Hippocampal formation (tissue), 2 donors: ENCODE results near the gene MCF2L.
"Not testable (repeated sequence)": the region's sequence is repeated elsewhere in the genome, so short reads cannot be mapped to it uniquely, and the experiment has no call there.

ENCODE experiments used
- DNase-seq, 2 donors: peaks; one replicate each; lab custom pipeline; 2025; lab: John Stamatoyannopoulos, UW

MCF2L gene

DNA sequence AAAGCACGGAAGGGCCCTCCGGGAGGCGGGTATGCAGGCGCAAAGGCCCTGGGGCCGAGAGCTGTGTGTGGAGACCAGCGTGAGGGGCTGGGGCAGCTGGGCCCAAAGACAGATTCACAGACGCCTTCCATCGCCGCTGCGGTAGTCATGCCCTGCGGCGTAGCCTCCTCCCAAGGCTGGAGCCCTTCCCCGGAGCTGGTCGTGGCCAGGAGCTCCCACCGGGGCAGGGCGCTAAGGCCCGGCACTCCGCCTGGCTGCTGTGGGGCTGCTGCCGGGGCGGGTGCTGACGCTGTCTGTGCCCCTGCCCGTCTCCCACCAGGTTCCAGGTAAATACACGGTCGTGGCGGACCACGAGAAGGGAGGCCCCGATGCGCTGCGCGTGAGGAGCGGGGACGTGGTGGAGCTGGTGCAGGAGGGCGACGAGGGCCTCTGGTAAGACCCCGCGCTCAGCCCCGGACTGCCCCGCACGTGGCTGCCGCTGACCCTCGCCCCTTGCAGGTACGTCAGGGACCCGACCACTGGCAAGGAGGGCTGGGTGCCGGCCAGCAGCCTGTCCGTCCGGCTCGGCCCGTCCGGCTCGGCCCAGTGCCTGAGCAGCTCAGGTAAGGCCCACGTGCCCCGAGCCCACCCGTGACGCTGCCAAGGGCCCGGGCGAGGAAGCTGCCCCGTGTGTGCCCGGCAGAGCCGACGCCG, 127.2 kb downstream of the MCF2L start:
- DNase-seq: no peak

DNA sequence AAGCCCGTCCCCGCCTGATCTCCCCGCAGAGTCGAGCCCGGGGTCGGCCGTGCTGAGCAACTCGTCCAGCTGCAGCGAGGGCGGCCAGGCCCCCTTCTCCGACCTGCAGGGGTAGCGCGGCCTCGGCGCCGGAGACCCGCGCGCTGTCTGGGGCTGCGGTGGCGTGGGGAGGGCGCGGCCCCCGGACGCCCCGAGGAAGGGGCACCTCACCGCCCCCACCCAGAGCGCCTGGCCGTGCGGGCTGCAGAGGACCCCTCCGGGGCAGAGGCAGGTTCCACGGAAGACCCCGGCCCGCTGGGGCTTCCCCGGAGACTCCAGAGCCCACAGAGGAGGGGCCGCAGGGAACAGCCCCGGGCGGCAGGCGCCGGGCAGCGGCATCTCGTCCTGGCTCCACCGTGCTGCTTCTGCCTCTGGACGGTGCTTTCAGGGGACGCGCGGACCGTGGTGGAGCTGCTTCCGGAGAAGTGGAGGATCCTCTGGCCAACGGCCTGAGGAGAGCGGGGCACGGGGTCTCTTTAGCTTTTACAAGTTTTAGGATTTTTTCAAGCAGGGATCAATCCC, 127.8 kb downstream of the MCF2L start:
- no peak for DNase-seq

DNA sequence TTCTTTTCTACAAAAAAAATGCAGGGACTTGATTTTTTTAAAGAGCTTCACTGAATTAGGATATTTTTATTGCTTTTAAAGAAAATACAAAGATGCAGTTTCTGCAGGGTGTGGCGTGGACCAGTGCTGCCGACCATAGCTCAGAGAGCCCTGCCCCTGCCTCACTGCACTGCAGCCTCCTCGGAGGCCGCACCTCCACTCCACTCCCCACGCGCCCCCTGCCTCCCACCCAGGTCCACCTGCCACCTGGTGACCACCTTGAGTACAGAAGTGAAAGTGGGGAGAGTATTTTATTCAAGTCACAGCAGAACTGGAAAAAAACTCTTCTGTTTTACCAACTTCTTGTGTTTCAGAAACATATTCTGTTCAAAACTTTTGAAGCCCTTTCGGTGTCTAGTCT, 128.6 kb downstream of the MCF2L start:
- DNase-seq: no peak

DNA sequence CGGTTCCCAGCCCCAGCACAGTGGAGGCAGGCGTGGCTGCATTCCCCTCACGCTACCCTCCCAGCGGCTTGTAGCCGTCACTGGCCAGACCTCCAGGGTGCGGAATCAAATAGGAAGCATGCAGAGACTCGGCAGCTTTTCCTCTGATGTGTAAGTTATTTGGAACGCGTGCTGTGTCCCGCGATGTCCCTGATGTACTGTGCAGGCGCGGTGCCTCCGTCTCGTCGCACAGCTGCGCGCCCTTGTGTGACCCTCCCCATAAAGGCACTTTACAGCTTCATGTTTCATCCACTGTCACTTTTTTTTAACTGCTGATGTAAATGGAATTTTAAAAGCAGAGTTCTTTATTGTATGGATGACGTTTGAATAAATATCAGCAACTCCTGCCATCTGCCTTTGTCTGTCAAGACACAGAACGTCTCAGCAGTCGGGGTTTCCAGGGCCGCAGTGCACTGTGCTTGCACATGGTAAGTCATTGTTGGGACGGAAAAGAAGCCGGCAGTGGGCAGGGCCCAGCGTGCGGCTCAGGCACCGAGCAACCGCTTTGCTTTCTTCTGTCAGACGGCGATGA, 129.2 kb downstream of the MCF2L start:
- DNase-seq: no peak

DNA sequence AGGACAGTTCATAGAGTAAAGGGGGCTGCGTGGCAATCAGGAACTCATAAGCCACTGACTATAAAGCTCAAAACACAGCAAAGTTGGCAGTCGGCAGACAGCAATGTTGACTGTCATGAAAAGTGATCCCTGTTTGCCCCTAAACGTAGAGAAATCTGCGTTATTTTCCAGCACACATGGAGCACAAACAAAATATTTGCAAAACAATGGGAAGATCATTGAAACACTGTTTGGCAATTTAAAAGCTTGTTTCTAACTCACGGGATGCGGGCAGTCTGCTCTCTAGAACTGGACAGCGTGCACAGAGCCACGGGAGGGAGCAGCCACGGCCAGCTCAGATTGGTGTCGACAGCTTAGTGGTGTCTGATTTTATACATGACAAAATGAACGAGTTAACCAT, 130.1 kb downstream of the MCF2L start:
- no peak for DNase-seq

DNA sequence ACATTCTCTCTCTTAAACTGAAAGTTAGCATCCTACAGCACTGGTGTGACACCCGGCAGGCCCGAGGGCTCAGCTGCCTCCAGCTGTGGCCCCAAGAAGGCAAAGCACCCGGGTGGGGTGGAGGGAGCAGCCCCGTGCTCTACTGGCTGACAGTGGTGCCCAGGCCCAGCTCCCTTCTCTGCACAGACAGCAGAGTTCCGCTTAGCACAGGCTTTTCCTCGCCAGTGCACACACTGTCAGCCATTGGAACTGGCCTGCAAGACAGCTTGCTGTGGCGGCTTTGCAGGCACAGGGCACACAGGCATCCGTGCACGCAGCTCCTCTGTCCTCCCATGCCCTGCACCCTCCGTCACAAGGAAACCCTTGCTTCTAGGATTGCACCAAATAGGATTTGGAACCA, 133.3 kb downstream of the MCF2L start:
- DNase-seq: not testable (repeated sequence)

DNA sequence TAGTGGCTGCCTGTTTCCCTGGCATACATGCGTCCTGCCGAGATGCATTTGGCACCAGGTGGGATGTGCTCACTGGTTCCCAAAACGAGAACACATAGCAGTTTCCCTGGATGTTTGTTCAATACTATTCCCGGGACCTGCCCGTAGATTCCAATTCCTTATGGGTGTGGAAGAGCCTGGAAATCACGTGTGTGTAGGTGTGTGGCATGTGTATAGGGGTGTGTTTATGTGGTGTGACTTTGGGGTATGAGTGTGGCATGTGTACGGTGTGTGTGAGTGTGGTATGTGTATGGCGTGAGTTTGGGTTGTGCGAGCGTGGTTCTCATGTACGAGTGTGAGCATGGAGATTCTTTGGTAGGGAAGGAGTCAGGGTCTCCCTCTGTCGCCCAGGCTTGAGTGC, 133.7 kb downstream of the MCF2L start:
- DNase-seq: no peak

DNA sequence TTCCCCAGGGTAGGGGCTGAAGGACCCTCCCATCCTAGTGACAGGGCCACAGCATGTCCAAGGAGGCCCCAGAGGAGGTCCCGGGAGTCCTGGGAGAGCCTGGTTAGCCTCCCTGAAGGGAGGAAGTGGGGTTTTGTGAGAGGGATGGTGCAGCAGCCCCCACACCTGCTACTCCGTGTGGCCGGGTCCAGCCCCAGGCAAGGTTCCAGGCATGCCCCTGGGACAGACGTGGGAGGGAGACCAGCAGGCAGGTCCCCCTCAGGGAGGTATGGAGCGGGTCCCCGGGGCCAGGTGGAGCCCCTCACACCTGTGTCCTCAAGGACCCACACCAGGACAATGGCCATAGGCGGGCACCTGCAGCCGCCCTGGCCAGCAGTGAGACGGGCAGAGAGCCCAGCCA, 134.6 kb downstream of the MCF2L start:
- no peak for DNase-seq

DNA sequence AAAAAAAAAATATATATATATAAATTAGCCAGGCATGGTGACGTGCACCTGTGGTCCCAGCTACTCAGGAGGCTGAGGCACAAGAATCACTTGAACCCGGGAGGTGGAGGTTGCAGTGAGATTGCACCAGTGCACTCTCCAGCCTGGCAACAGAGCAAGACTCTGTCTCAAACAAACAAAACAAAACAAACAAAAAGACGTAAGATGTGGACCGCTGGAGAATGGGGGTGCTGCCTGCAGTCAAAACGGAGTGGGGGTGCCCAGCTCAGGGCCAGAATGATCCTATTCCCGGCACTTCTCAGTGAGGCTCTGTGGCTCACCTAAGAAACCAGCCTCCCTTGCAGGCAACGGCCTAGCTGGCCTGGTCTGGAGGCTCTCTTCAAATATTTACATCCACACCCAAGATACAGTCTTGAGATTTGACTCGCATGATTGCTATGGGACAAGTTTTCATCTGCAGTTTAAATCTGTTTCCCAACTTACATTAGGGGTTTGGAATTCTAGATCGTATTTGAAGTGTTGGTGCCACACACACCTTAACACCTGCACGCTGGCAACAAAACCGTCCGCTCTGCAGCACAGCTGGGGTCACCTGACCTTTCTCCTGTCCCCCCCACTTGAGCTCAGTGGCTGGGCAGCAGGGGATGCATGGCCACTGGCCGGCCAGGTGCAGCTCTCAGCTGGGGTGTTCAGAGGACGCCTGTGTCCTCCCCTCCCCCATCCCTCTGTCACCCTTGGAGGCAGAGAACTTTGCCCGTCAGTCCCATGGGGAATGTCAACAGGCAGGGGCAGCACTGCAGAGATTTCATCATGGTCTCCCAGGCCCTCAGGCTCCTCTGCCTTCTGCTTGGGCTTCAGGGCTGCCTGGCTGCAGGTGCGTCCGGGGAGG, 136.3 kb downstream of the MCF2L start, which contains the start of gene F7:
Gene F7 (plus strand): TSS at position 760 of the 889 bp plus-strand sequence. CDS start 51 bp downstream, at position 811.
- no peak for DNase-seq

DNA sequence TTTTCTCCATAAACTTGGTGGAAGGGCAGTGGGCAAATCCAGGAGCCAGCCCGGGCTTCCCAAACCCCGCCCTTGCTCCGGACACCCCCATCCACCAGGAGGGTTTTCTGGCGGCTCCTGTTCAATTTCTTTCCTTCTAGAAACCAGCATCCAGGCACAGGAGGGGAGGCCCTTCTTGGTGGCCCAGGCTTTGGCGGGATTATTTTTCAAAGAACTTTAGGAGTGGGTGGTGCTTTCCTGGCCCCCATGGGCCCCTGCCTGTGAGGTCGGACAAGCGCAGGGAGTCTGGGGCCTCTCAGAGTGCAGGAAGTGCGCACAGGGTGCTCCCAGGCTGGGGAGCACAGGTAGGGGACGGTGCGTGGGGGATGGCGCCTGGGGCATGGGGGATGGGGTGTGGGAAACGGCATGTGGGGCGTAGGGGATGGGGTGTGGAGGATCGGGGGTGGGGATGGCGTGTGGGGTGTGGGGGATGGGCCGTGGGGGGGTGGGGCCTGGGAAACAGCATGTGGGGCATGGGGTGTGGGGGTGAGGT, 137.0 kb downstream of the MCF2L start:
- DNase-seq: no peak

DNA sequence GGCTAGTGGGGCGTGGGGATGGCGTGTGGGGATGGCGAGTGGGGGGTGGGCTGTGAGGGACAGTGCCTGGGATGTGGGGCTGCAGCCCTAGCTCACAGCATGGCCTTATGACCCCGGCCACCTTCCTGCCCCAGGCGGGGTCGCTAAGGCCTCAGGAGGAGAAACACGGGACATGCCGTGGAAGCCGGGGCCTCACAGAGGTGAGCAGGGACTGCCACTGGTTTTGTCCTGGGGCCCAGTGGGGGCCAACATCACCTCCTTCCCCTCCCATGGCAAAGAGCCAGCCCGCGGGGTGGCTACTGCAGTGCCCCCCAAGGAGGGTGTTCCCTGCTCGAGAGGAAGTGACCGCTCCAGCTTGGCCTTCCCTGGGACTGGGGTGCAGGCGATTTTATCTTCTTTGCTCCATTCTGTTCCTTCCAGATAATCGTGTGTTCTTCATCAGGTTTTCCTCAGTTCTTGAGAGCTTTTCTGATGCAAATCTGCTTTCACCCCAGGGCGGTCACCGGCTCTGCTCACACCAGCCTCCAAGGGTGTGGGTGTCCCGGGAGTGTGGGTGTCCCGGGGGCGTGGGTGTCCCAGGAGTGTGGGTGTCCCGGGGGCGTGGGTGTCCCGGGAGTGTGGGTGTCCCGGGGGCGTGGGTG, 137.8 kb downstream of the MCF2L start:
- no peak for DNase-seq

DNA sequence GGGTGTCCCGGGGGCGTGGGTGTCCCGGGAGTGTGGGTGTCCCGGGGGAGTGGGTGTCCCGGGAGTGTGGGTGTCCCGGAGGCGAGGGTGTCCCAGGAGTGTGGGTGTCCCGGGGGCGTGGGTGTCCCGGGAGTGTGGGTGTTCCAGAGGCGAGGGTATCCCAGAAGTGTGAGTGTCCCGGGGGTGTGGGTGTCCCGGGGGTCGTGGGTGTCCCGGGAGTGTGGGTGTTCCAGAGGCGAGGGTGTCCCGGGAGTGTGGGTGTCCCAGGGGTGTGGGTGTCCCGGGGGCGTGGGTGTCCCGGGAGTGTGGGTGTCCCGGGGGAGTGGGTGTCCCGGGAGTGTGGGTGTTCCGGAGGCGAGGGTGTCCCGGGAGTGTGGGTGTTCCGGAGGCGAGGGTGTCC, 139.5 kb downstream of the MCF2L start:
- not testable (repeated sequence) for DNase-seq

DNA sequence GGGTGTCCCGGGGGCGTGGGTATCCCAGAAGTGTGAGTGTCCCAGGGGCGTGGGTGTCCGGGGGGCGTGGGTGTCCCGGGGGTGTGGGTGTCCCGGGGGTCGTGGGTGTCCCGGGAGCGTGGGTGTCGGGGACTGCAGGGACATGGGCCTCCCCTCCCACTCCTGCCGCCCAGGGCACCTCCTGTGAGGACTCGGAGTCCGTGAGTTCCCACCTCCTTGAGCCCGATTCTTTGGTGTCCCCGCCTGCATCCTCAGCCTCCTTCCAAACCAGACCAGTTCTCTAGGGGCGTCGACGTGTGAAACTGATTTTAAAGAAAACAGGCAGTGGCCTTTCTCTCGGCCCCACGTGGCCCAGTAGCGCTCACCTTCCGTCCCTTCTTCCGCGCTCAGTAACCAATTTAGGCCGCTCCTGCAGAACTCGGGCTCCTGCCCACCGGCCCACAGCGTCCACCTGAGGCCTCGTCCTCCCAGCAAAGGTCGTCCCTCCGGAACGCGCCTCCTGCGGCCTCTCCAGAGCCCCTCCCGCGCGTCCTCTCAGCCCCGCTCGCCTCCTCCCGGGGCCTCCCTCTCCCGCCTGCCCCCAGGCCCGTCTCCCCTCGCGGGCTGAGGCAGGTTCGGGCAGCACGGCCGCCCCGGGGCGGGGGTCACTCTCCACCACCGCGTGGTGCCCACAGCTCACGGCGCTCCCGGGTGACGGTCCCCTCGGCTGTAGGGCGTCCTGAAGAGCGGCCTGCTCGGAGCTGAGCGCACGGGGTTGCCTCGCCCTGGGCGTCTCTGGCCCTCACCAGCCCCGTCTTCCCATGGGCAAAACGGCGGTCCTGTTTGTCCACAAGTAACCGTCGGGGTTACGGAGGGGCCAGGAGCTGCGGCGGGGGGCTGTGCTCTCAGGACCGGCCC, 140.4 kb downstream of the MCF2L start:
- no peak for DNase-seq

DNA sequence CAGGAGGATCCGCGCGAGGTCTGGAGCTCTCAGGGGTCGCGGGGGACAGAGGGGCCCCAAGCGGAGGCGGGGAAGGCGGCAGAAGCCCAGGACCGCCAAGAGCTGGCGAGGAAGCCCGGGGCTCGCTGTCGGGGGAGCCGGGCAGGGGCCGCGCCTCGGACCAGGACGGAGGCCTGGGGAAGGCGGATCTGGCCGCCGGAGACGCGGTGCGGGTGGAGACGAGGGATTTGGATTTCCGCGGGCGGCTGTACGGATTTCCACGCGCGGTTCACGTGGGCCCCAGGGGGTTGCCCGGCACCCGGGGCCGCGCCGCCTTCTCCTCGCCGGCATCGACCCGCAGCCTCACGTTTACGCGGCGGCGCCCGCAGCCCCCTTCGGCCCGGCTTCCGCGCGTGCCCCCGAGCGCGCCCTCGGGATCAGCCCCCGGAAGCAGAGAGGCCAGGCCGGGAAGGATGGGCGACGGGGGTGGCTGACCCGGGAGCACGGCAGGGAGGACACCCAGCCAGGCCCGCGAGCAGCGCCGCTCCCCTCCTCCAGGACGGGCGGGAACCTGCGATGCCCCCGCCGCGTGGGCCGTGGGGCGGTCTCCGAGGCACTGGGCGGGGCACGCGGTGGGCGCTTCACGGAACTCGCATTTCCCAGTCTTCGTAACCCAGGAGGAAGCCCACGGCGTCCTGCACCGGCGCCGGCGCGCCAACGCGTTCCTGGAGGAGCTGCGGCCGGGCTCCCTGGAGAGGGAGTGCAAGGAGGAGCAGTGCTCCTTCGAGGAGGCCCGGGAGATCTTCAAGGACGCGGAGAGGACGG, 141.2 kb downstream of the MCF2L start:
- DNase-seq: no peak

DNA sequence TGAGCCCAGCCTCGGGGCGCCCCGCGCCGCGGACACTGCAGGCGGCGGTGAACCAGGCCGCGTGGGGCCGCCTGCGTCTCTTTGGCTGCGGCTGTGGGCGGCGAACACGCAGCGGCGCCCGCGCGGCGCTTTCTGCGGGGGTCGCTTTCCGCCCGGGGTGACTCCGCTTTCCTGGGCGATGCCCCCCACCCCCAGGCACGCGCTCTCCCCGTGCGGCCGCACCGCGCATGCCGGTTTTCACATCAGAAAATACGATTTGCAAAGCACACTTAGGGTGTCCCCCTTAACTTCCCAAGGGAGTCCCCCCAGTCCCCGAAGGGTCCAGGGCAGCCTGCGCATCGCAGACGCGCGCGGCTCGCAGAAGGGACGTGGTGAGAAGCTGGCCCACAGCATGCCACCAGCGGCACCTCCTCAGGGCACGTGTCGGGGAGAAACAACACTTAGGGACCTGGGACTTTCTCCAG, 141.9 kb downstream of the MCF2L start:
- DNase-seq: no peak

DNA sequence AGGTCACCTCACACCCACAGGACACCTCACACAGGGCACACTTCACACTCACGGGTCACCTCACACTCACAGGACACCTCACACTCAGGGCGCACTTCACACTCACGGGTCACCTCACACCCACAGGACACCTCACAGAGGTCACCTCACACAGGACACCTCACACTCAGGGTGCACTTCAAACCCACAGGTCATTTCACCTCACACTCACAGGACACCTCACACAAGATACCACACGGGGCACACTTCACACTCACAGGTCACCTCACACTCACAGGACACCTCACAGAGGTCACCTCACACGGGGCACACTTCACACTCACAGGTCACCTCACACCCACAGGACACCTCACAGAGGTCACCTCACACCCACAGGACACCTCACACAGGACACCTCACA, 142.8 kb downstream of the MCF2L start:
- not testable (repeated sequence) for DNase-seq

DNA sequence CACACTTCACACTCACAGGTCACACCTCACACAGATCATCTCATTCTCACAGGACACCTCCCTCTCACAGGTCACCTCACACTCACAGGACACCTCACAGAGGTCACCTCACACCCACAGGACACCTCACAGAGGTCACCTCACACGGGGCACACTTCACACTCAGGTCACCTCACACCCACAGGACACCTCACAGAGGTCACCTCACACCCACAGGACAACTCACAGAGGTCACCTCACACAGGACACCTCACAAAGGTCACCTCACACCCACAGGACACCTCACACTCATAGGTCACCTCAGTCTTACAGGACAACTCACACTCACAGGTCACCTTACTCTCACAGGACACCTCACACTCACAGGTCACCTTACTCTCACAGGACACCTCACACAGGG, 143.5 kb downstream of the MCF2L start:
- not testable (repeated sequence) for DNase-seq

DNA sequence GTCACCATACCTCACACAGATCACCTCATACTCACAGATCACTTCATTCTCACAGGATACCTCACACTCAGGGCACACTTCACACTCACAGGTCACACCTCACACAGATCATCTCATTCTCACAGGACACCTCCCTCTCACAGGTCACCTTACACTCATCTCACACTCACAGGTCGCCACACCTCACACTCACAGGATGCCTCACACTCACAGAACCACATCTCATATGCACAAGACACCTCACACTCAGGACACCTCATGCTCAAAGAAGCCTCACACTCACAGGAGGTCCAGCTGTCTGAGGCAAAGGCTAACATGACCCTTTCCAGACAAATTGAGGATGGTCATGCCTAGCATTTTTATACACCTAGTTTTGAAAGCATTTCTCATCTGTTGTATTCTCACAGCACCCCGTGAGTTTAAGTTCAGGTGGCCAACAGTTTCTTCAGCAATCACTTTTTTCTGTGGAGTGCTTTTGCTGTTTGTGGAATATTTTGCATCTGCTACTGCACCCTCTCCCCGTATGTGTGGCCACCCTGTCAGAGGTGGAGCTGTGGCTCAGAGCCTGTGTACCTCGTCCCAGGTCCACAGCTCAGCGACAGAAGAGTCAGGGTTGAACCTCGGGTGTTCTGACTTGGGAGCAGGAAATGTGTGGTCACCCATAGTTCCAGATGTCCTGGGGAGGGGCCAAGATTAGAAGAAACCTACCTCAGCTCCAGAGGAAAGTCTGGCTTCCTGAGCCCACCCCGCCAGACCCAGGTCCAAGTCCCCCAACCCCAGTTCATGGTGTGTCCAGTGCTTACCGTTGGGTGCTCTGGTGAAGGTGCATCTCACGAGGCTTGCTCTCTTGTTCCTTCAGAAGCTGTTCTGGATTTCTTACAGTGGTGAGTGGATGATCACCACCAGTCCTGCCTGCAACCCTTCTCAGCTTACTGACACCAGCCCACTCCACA, 144.2 kb downstream of the MCF2L start:
- no peak for DNase-seq

DNA sequence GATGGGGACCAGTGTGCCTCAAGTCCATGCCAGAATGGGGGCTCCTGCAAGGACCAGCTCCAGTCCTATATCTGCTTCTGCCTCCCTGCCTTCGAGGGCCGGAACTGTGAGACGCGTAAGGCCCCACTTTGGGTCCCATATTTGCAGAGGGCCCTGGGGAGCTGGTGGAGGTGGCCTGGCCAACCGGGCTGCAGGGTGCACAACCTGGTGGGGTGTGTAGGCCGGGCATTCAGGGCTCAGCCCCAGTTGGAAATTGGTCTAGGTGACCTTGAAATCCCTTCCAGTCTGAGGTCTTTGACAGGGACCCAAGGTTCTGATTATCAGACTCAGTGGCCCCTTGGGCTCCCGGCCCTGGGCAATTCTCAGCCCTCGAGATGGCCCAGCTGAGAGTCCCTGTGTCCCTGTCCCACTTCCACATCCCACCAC, 144.8 kb downstream of the MCF2L start:
- DNase-seq: no peak
